D721Med (cell line): ENCODE results near the gene CLDN9.

ENCODE experiments used
- DNase-seq: peaks from one replicate; pipeline ENCODE4 v3.0.0; 2011; ENCODE audit warnings: low spot score; ENCODE audit not compliant: insufficient read length
- FAIRE-seq: peaks from 2 replicates; lab custom pipeline; 2011; peaks lifted over from hg19 to GRCh38; lab: Jason Lieb, UNC
- TF ChIP-seq, protein P1 (sequence below): IDR thresholded peaks from 2 replicates; pipeline ENCODE4 v1.5.1; 2012; ENCODE audit warnings: mild to moderate bottlenecking, control low read depth; ENCODE audit not compliant: insufficient read depth; ENCODE audit errors: missing control alignments

Gene CLDN9

GRCh38 chr16:2967211-2967631 is 45.5 kb upstream of the CLDN9 start:
- TF ChIP-seq, protein P1, sequence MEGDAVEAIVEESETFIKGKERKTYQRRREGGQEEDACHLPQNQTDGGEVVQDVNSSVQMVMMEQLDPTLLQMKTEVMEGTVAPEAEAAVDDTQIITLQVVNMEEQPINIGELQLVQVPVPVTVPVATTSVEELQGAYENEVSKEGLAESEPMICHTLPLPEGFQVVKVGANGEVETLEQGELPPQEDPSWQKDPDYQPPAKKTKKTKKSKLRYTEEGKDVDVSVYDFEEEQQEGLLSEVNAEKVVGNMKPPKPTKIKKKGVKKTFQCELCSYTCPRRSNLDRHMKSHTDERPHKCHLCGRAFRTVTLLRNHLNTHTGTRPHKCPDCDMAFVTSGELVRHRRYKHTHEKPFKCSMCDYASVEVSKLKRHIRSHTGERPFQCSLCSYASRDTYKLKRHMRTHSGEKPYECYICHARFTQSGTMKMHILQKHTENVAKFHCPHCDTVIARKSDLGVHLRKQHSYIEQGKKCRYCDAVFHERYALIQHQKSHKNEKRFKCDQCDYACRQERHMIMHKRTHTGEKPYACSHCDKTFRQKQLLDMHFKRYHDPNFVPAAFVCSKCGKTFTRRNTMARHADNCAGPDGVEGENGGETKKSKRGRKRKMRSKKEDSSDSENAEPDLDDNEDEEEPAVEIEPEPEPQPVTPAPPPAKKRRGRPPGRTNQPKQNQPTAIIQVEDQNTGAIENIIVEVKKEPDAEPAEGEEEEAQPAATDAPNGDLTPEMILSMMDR, result no peak
- FAIRE-seq, result no peak
- no peak for DNase-seq

- TF ChIP-seq, protein P1, result no peak
- DNase-seq (no peak), FAIRE-seq (no peak)
Observed at GRCh38 chr16:2967721-2968161, 45.0 kb upstream of the CLDN9 start.

DNA sequence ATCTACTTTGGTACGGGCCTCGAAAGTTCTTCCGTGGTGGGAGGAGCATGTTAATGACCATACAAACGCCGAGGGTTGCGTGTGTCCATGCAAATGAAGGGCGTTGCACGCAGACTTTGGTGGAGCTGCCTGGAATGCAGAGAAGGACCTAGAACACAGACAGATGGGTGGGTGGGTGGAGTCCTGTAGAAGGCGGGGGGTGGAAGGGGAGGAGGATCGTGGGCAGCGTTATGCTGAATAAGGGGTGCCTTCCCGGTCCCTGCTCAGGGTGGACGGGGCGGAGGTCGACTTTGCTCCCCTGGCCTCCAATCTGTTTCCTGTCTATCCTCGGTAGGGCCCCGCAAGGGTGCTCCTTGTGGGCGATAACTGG is 44.4 kb upstream of the CLDN9 start:
- TF ChIP-seq, protein P1, result no peak
- DNase-seq, result peak; percentile 81
- no peak for FAIRE-seq

DNA sequence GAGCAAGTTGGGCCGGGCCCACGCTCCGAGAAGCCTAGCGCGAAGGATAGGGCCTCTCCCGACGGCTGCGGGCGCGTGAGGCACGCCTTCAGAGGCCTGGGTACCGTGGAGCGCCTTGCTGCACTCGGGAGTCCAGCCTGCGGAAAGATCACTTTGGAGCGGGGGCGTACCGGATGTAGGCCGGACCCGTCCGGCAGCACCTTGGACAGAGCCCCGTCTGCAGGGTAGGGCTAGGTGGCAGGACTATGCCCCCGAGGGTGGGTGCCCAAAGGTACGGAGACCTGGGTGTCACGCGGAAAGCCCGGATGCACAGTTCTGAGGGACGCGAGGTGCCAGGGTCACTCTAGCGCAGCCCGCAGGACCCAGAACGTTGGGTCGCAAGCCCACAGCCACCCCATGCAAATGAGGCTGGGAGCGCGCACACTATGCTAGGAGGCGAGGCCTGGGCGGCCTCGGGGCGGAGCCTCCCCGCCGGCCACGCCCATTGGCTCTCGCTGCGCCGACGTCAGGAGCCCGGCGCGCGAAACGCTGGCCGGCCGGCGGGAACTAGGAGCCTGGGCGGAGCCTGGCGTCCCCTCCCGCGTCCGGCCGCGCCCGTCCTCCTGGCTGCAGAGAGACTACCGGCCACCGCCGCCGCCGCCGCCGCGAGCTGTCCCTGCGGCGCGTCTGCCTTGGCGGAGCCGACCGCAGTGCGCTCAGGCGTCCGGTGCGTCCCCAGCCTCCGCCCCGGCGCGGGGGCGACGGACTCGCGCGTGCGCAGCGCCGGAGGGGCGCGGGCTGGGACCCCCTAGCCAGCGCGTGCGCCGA is 43.8 kb upstream of the CLDN9 start, which contains the start of gene PAQR4:
Gene PAQR4, plus strand, starts transcription at position 611 of the 807 bp plus-strand sequence. CDS start 327 bp downstream, outside the sequence.
- no peak for FAIRE-seq
- TF ChIP-seq, protein P1, result no peak
- DNase-seq, result peak; percentile 95

DNA sequence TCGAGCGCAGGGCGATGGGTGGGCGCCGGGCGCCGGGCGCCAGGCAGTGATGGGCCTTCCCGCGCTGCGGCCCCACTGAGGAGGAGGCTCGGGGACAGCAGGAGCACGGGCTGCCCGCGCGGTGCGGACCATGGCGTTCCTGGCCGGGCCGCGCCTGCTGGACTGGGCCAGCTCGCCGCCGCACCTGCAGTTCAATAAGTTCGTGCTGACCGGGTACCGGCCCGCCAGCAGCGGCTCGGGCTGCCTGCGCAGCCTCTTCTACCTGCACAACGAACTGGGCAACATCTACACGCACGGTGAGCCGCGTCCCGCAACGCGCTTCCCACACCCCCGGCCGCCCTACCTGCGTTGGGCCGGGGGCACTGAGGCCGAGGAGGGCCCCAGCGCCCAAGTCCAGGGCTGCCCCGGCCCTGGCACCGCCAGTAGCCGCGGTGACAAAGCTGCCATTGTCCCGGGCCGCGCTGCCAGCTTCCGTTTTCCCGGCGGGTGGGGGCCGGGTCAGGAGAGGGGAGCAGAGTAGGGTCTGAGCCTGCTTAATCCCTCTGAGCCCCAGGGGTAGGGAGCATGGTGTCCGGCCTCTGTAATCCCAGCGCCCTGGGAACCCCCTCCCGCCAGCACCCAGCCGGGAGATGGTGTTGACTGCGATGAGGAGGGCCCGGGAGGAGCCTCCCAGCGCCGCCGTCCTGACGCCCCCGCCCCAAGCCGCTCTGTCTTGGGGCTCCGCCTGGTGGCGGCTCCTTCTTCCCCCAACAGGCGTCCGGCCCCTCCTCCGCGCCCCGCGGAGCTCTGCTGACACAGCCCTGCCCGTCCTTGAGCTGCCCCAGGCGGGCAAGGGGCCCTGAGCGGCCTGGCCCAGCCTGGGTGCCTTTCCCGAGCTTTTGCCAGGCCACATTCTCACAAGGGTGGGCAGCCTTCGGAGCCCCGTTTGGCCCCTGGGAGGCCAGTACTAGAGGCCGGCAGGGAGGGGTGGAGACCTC is 42.9 kb upstream of the CLDN9 start:
- DNase-seq (peak; percentile 51), FAIRE-seq (no peak)
- TF ChIP-seq, protein P1, result peak; percentile 41

- FAIRE-seq (no peak), DNase-seq (no peak)
- TF ChIP-seq, protein P1, result no peak
Observed at GRCh38 chr16:2970563-2970962, 42.2 kb upstream of the CLDN9 start.
